CD14-positive monocyte (primary cell): ENCODE data around the gene PUSL1. TPM values are rescaled to one million over a fixed set of nuclear protein-coding genes. Genes with fewer than 3 reads are reported as not detected.

Experiments
- DNase-seq, 3 donors: peaks; one replicate each; pipeline ENCODE4 v3.0.0-alpha.2; 2011 to 2022
- H2AFZ ChIP-seq: 2 replicates; pipeline ENCODE4 v1.6.0; 2012; ENCODE audit warnings: mild to moderate bottlenecking, low read depth, low read length, inconsistent platforms; ENCODE audit not compliant: insufficient read depth, poor library complexity, severe bottlenecking
- H3K27ac ChIP-seq, 2 donors: 1 replicate in 1 of 2; 2 replicates in 1 of 2; pipeline ENCODE4 v1.5.1; 2012 to 2013; ENCODE audit warnings: low read length in 2 of 2, control low read depth in 1 of 2, inconsistent platforms in 1 of 2, low read depth in 1 of 2, mild to moderate bottlenecking in 1 of 2
- H3K27me3 ChIP-seq, 2 donors: one replicate each; pipeline versions ENCODE4 v1.6.0 to v1.6.1; 2011 to 2013; ENCODE audit warnings: low read length in 2 of 2; ENCODE audit not compliant: control insufficient read depth in 2 of 2, insufficient read depth in 2 of 2
- H3K36me3 ChIP-seq, 2 donors: replicated peaks in 1 of 2; 1 replicate in 1 of 2; 2 replicates in 1 of 2; pipeline versions ENCODE4 v1.5.1 to v1.6.1; 2012 to 2013; ENCODE audit warnings: low read length in 2 of 2, control low read depth in 1 of 2, inconsistent platforms in 1 of 2, mild to moderate bottlenecking in 1 of 2; ENCODE audit not compliant: insufficient read depth in 2 of 2, control insufficient read depth in 1 of 2
- H3K4me1 ChIP-seq, 2 donors: 1 replicate in 1 of 2; 2 replicates in 1 of 2; pipeline versions ENCODE4 v1.5.1 to v1.6.1; 2012 to 2013; ENCODE audit warnings: low read length in 2 of 2, control low read depth in 1 of 2, inconsistent platforms in 1 of 2, mild to moderate bottlenecking in 1 of 2, moderate library complexity in 1 of 2; ENCODE audit not compliant: insufficient read depth in 2 of 2, control insufficient read depth in 1 of 2
- H3K4me2 ChIP-seq: replicated peaks from 2 replicates; pipeline ENCODE3; 2012; ENCODE audit warnings: low read length, moderate library complexity, mild to moderate bottlenecking; ENCODE audit not compliant: poor library complexity, severe bottlenecking; ENCODE audit errors: extremely low read depth
- H3K4me3 ChIP-seq, 3 experiments: fragments of 200-600 bp in 1 of 3; sonication (generic) in 1 of 3; replicated peaks in 1 of 3; 1 replicate in 2 of 3; 2 replicates in 1 of 3; pipeline ENCODE4 v1.5.1; 2011 to 2013; ENCODE audit warnings: low read length in 3 of 3, mild to moderate bottlenecking in 3 of 3, control low read depth in 2 of 3, low read depth in 2 of 3, inconsistent platforms in 1 of 3, moderate library complexity in 1 of 3
- H3K79me2 ChIP-seq: 2 replicates; pipeline ENCODE4 v1.6.0; 2012; ENCODE audit warnings: mild to moderate bottlenecking, control low read depth, inconsistent platforms, low read length, moderate library complexity; ENCODE audit not compliant: insufficient read depth
- H3K9ac ChIP-seq: 2 replicates; pipeline ENCODE4 v1.6.0; 2017; ENCODE audit warnings: low read length, mild to moderate bottlenecking; ENCODE audit not compliant: insufficient read depth, poor library complexity, severe bottlenecking
- H3K9me3 ChIP-seq, 2 donors: replicated peaks in 1 of 2; 1 replicate in 1 of 2; 2 replicates in 1 of 2; pipeline versions ENCODE4 v1.5.1 to v1.6.1; 2012 to 2013; ENCODE audit warnings: low read length in 2 of 2, control low read depth in 1 of 2; ENCODE audit not compliant: control insufficient read depth in 1 of 2, insufficient read depth in 1 of 2
- H4K20me1 ChIP-seq: 2 replicates; pipeline ENCODE4 v1.6.0; 2012; ENCODE audit warnings: mild to moderate bottlenecking, low read length, control low read depth, moderate library complexity; ENCODE audit not compliant: insufficient read depth
- H3K27ac Mint-ChIP-seq, 7 donors: one replicate each; pipeline ENCODE4 v1.8.0; 2020; ENCODE audit warnings: mild to moderate bottlenecking in 7 of 7, mixed read lengths in 7 of 7, moderate library complexity in 6 of 7, inconsistent platforms in 2 of 7
- H3K27me3 Mint-ChIP-seq, 3 donors: one replicate each; pipeline ENCODE4 v1.8.0; 2021 to 2022; ENCODE audit warnings: low read depth in 3 of 3, mild to moderate bottlenecking in 3 of 3, mixed read lengths in 3 of 3, moderate library complexity in 3 of 3, inconsistent platforms in 1 of 3
- H3K36me3 Mint-ChIP-seq, 2 donors: one replicate each; pipeline ENCODE4 v1.8.0; 2020; ENCODE audit warnings: mixed read lengths in 2 of 2, inconsistent platforms in 1 of 2, mild to moderate bottlenecking in 1 of 2
- H3K4me1 Mint-ChIP-seq: one replicate; pipeline ENCODE4 v1.8.0; 2020; ENCODE audit warnings: mild to moderate bottlenecking, mixed read lengths
- H3K4me3 Mint-ChIP-seq, 2 donors: one replicate each; pipeline ENCODE4 v1.8.0; 2020; ENCODE audit warnings: mild to moderate bottlenecking in 2 of 2, mixed read lengths in 2 of 2, moderate library complexity in 1 of 2
- H3K9me3 Mint-ChIP-seq, 7 donors: one replicate each; pipeline ENCODE4 v1.8.0; 2020 to 2022; ENCODE audit warnings: mixed read lengths in 7 of 7, mild to moderate bottlenecking in 6 of 7, moderate library complexity in 6 of 7, inconsistent platforms in 2 of 7
- WGBS: methylation state at CpG from one replicate; pipeline ENCODE4 v1.1.5; 2013; ENCODE audit warnings: missing lambda C conversion rate; ENCODE audit not compliant: insufficient coverage; 5-methylcytosine and 5-hydroxymethylcytosine counted together
- intact Hi-C, 2 donors: fragments of 100-400 bp; cut with micrococcal nuclease; formaldehyde crosslinking; loops; one replicate each; pipeline versions ENCODE4 v1.15.0 to v1.15.1; 2023
- polyA plus RNA-seq, 3 donors: library from polyadenylated mRNA; depleted of rRNA in 1 of 3; unstranded in 2 of 3; stranded (reverse) in 1 of 3; fragments of 300-500 nt in 2 of 3; fragments of >200 nt in 1 of 3; fragmentation: Illumina TruSeq in 2 of 3; gene quantifications; 1 replicate in 2 of 3; 2 replicates in 1 of 3; pipeline ENCODE4 v1.2.3, GENCODE V29; 2012 to 2021
- TF ChIP-seq, protein P1 (sequence below): fragments of 200-600 bp; IDR thresholded peaks from one replicate; pipeline ENCODE4 v1.8.0; 2022; ENCODE audit warnings: antibody characterized with exemption, mild to moderate bottlenecking

The PUSL1 gene
- polyA plus RNA-seq, 3 donors = 13.8 to 27.4 (median 14.8) TPM

DNA sequence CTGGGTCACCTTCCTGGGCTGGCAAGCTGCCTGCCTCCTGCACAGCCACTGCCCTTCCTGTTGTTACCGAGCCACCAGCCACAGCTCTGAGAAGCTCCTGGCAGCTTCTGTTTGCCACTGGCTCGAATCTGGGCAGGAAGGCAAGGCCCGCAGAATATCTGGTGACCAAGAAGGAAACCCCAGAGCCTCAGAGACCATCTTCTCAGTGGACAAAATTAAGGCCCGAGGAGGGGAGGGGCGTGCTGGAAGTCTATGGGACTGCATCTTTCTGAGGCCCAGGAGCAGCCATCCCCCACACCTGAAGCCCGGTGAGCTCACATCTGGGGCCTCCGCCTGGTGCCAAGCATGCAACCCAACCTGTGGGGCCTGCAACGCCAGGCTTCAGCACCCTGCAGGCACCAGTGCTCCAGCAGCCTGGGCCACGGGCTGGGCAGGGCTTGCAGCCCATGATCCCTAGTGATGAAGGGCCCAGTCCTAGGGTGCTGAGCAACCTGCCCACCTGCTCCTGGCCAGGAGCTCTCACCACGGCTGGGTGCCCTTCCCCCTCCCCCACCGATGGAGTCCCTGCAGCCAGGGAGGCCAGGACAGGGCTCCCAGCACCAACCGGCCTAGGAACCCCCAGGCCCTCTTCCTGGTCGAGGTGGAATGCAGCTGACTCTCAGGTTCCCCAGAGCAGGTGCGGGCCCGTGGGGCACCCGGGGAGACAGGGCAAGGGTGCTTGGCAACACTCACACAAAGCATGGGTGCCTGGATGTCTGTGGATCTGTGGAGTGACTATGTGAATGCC, 17.1 kb downstream of the PUSL1 start:
- Mint-ChIP-seq H3K4me1 (peaks cover 25% of the 10 kb centered on the region), H3K36me3 (peaks cover 4 to 22% of the 10 kb centered on the region in 2 donors), H3K27ac (peak overlapping the region in 4 of 7 donors; percentile 38 to 89 (median 57)), H3K27me3 (no peaks in the 10 kb centered on the region), H3K4me3 (peak overlapping the region; percentile 65 to 83), H3K9me3 (peaks cover 0 to 3% (median 0%) of the 10 kb centered on the region in 7 donors)
- Histone ChIP-seq H3K4me1 (peaks cover 22 to 24% of the 10 kb centered on the region in 2 donors), H4K20me1 (peaks cover 40% of the 10 kb centered on the region), H3K9ac (peak overlapping the region; percentile 90), H3K4me2 (peak overlapping the region; percentile 98), H3K4me3 (peak overlapping the region; percentile 65 to 92 (median 87)), H3K9me3 (no peaks in the 10 kb centered on the region), H2AFZ (peak overlapping the region; percentile 89), H3K27me3 (no peaks in the 10 kb centered on the region), H3K36me3 (peaks cover 13 to 20% of the 10 kb centered on the region in 2 donors), H3K79me2 (peaks cover 54% of the 10 kb centered on the region), H3K27ac (peak overlapping the region; percentile 0 to 83)
- TF ChIP-seq, protein P1, sequence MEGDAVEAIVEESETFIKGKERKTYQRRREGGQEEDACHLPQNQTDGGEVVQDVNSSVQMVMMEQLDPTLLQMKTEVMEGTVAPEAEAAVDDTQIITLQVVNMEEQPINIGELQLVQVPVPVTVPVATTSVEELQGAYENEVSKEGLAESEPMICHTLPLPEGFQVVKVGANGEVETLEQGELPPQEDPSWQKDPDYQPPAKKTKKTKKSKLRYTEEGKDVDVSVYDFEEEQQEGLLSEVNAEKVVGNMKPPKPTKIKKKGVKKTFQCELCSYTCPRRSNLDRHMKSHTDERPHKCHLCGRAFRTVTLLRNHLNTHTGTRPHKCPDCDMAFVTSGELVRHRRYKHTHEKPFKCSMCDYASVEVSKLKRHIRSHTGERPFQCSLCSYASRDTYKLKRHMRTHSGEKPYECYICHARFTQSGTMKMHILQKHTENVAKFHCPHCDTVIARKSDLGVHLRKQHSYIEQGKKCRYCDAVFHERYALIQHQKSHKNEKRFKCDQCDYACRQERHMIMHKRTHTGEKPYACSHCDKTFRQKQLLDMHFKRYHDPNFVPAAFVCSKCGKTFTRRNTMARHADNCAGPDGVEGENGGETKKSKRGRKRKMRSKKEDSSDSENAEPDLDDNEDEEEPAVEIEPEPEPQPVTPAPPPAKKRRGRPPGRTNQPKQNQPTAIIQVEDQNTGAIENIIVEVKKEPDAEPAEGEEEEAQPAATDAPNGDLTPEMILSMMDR = no peak
- intact Hi-C loops = no loop called here
- no peak for DNase-seq
- WGBS = 57% methylated on average over 13 of the region's 16 CpGs

DNA sequence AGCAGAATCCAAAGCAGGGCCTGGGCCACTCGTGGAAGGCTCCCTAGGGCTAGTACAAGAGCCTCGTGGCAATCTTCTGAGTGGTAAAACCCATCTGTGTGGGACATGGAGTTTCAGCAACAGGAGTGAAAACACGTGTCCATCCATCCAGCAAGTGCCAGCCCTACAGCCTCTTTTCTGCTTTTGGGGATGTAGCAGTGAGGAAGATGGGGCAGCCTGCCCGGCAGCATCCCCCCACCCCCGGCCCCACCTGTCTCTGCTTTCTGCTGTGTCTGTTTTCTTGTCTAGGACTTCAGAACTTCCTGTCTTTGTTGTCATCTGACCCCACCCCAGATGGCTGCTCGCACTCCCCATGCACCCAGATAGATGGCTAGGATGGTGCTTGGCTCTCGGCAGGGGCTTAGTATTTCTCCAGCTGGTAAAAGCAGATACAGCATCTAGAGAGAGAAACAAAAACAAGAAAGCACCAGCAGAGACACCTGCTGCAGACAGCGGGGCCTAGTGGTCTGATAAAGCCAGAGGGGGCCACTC, 17.7 kb downstream of the PUSL1 start:
- intact Hi-C loops = no loop called here
- Histone ChIP-seq H3K27ac (peak overlapping the region in 1 of 2 donors; percentile 83), H3K4me3 (peak overlapping the region in 1 of 3 experiments; percentile 92), H2AFZ (no peak overlapping the region), H3K27me3 (no peaks in the 10 kb centered on the region), H3K4me2 (peak overlapping the region; percentile 98), H3K9me3 (no peaks in the 10 kb centered on the region), H3K4me1 (peaks cover 22 to 24% of the 10 kb centered on the region in 2 donors), H3K36me3 (peaks cover 7 to 16% of the 10 kb centered on the region in 2 donors), H4K20me1 (peaks cover 33% of the 10 kb centered on the region), H3K79me2 (peaks cover 47% of the 10 kb centered on the region), H3K9ac (peak overlapping the region; percentile 90)
- H3K4me3 Mint-ChIP-seq = peak overlapping the region in 1 of 2 donors; percentile 31
- no peak overlapping the region for H3K27ac Mint-ChIP-seq
- 89% methylated on average over 5 of the region's 8 CpGs for WGBS
- TF ChIP-seq, protein P1 = no peak
- H3K27me3 Mint-ChIP-seq = no peaks in the 10 kb centered on the region
- peaks cover 25% of the 10 kb centered on the region for H3K4me1 Mint-ChIP-seq
- no peak for DNase-seq
- peaks cover 4 to 19% of the 10 kb centered on the region in 2 donors for H3K36me3 Mint-ChIP-seq
- peaks cover 0 to 3% (median 0%) of the 10 kb centered on the region in 7 donors for H3K9me3 Mint-ChIP-seq
